NCI-H345 treated with DMSO at 0.1 percent for 48 hours (cell line): ENCODE results near the gene TMOD1.

Source experiments
- DNase-seq: peaks from one replicate; lab custom pipeline; 2025; ENCODE audit not compliant: unreplicated experiment; lab: John Stamatoyannopoulos, UW

The TMOD1 gene

DNA sequence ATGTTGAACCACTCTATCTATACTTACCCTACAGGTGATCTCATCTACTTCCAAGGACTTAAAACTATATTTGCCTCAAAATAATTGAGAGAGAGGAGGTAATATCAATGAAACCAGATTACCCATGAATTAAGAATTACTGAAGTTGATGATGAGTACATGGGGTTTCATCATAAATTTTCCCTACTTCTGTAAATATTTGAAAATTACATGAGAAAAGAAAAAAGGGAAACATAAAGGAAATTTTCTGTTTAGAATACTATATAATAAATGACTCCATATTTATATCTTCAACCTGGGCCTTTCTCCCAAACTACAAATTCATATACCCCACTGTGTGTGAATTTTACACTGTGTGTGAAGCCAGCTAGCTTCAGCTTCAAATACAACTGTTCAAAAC is 129.1 kb downstream of the TMOD1 start:
- DNase-seq = no peak

GRCh38 chr9:97632248-97632984 is 130.9 kb downstream of the TMOD1 start:
- DNase-seq = peak; percentile 17

DNA sequence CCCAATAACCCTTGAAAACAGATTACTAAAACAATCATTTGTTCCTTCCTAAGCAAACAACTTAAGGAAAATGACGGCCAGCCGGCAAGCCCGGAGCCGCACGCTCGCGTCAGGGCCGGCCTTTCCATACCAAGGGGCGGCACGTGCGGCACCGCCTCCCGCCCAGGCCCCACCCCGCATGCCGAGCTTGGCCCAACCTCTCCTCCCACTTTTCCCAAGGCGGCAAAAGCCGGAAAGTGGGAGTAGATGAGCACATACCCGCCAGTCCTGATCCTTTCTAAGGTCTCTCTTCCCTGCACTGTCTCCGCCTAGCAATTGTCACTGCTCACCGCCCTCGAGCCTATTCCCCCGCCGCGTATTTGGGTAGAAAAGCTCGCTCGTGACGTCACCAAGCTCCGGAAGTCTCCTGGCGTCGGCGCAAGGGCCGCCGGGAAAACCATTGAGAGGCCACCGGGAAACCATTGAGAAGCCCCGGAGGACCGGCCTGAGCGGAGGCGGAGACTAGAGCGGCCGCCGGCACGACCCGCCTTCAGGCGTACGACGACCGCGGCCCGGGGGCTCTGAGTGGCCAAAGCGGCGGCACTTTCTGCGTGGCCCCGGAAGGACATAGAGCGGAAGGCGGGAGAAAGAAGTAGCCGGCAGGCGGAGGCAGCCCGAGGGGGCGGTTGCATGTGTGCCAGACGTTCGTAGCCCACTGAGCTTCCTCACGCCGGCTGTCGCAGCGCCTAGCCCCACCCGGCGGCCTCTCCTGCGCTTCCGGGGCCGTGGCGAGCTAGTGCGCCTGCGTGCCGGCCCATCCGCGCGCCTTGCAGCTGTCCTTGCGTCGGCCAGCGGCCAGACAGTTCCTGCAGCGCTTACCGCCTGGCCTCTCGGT is 131.8 kb downstream of the TMOD1 start, which contains the start of the genes NCBP1 and TSTD2:
NCBP1 (plus strand) TSS at position 837 of the 874 bp plus-strand sequence. CDS start 61 bp downstream, outside the sequence.
TSTD2 (minus strand) TSS at position 384 of the 874 bp plus-strand sequence. CDS start 5,806 bp downstream, outside the sequence.
- DNase-seq = peak; percentile 98

- no peak for DNase-seq
These were observed 132.5 kb downstream of the TMOD1 start for GRCh38 chr9:97633859-97634490.

DNA sequence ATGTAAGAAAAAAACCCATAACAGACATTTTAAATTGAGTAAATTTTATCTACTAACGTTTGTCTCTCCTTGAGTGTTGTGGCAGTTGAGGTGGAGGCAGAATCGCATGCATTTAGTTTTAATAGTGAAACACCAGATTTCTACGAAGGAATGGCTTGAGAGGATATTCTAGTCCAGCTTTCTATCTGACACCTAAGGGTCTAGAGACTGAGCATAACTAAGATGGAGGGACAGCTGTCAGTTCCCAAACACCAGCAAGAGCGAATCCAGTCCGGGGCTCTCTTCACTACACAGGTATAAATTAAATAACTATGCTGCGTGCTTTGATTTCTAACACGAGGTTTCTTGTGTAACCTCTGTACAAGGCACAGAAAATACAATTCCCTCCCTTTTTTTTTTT is 133.6 kb downstream of the TMOD1 start:
- no peak for DNase-seq

GRCh38 chr9:97636903-97637302 is 135.4 kb downstream of the TMOD1 start:
- no peak for DNase-seq

DNA sequence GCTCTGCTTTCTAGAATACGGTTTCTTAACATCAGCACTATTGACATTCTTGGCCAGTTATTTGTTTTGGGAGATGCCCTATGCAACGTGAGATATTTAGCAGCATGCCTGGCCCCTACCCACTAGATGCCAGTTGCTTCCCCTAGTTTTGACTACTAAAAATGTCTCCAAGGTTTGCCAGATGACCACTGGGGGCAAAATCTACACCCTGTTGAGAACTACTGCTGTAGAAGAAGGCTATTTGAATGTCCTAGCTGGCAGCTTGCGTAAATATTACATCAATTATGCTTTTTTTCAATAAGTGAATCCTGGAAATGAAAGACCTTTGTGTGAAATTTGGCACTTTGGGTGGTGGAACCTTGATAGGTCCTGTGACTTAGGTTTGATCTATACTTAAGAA is 137.2 kb downstream of the TMOD1 start:
- no peak for DNase-seq

- peak; percentile 53 for DNase-seq
These were observed 138.9 kb downstream of the TMOD1 start for GRCh38 chr9:97640325-97640724.

- no peak for DNase-seq
These were observed 144.3 kb downstream of the TMOD1 start for GRCh38 chr9:97645720-97646119.

DNA sequence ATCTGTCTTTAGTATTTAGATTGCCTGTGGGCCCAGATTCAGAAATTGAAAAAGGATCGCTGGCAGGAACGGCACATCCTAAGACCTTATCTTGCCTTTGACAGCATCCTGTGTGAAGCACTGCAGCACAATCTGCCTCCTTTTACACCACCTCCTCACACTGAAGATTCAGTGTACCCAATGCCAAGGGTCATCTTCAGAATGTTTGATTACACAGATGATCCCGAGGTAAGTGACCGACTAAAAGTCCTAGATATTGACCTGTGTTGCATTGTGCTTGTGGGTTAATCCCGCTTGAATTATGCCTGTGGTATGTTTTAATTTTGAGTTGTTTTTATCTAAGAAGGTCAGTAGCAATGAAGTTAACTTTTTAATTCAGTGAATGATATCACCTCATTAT is 146.5 kb downstream of the TMOD1 start:
- no peak for DNase-seq
